ENCODE results near the gene MTCL3.

The MTCL3 gene

DNA sequence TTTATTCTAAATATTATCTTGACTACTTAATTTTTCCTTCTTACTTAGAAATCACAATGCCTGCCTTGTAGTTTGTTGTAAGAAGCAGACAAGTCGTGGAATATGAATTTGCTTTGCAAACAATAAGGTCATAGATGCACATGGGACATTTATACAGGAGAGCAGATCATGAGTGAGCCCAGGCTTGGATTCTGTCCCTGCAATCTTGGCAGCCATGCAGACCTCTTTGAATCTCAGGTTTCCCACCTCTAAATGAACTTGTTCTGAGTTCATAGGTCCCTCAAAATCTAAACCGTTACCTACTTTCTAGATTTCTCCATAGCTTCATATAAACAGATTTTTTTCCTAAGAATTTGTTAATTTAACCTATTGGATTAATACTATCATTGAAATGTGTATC lies 79.4 kb downstream of the MTCL3 start:
- no peaks in the 10 kb centered on the region; the same call in 1 of the 2 replicates for H3K36me3 Mint-ChIP-seq
- ChIA-PET POLR2A (no interaction called here), CTCF (no interaction called here)
- no peaks in the 10 kb centered on the region for H3K9me3 Mint-ChIP-seq
- no peak overlapping the region for H3K4me3 Mint-ChIP-seq
- H3K27ac Mint-ChIP-seq: no peak overlapping the region
- H3K27me3 Mint-ChIP-seq (ENCODE audit: low read depth): no peaks in the 10 kb centered on the region
- ATAC-seq (no peak), DNase-seq (ENCODE audit: low spot score) (no peak)
- TF ChIP-seq, protein P1, sequence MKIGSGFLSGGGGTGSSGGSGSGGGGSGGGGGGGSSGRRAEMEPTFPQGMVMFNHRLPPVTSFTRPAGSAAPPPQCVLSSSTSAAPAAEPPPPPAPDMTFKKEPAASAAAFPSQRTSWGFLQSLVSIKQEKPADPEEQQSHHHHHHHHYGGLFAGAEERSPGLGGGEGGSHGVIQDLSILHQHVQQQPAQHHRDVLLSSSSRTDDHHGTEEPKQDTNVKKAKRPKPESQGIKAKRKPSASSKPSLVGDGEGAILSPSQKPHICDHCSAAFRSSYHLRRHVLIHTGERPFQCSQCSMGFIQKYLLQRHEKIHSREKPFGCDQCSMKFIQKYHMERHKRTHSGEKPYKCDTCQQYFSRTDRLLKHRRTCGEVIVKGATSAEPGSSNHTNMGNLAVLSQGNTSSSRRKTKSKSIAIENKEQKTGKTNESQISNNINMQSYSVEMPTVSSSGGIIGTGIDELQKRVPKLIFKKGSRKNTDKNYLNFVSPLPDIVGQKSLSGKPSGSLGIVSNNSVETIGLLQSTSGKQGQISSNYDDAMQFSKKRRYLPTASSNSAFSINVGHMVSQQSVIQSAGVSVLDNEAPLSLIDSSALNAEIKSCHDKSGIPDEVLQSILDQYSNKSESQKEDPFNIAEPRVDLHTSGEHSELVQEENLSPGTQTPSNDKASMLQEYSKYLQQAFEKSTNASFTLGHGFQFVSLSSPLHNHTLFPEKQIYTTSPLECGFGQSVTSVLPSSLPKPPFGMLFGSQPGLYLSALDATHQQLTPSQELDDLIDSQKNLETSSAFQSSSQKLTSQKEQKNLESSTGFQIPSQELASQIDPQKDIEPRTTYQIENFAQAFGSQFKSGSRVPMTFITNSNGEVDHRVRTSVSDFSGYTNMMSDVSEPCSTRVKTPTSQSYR (CRISPR knock-in tag; IDR thresholded peaks at IDR 0.05): no peak
- TF ChIP-seq, protein P2, sequence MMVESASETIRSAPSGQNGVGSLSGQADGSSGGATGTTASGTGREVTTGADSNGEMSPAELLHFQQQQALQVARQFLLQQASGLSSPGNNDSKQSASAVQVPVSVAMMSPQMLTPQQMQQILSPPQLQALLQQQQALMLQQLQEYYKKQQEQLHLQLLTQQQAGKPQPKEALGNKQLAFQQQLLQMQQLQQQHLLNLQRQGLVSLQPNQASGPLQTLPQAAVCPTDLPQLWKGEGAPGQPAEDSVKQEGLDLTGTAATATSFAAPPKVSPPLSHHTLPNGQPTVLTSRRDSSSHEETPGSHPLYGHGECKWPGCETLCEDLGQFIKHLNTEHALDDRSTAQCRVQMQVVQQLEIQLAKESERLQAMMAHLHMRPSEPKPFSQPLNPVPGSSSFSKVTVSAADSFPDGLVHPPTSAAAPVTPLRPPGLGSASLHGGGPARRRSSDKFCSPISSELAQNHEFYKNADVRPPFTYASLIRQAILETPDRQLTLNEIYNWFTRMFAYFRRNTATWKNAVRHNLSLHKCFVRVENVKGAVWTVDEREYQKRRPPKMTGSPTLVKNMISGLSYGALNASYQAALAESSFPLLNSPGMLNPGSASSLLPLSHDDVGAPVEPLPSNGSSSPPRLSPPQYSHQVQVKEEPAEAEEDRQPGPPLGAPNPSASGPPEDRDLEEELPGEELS (CRISPR knock-in tag; IDR thresholded peaks at IDR 0.05): no peak
- no peaks in the 10 kb centered on the region for H3K4me1 Mint-ChIP-seq

DNA sequence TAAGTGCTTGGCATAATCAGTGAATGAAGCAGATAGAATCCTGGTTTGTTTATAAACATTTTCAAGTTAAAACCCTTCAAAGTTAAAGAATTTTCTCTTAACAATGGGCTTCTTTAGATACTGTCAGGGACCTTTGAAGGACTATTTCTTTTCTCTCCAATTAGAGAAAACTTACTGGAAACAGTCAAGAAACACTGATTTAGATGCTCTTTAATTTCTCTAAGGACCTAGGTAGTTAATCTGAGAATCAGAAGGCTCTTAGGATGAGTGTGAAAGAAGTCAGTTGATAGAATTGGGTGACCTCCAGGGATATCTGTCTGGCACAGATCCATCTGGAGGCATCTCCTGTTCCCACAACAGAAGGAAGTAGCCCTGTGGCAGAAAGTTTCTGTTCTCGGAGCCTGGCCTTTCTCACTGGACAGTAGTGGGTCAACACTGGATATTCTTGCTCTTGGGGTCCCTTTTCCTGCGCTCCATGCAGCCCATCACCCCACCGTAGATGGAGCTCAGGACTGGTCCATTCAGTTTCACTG lies 82.5 kb downstream of the MTCL3 start:
- ChIA-PET POLR2A (no interaction called here), CTCF (no interaction called here)
- Mint-ChIP-seq H3K4me1 (no peaks in the 10 kb centered on the region), H3K9me3 (no peaks in the 10 kb centered on the region), H3K27ac (no peak overlapping the region), H3K36me3 (no peaks in the 10 kb centered on the region), H3K27me3 (ENCODE audit: low read depth) (no peaks in the 10 kb centered on the region), H3K4me3 (no peak overlapping the region)
- no peak for DNase-seq (ENCODE audit: low spot score)
- ATAC-seq: no peak
- TF ChIP-seq NFATC4 (CRISPR knock-in tag; IDR thresholded peaks at IDR 0.05): no peak
- TF ChIP-seq, protein P3, sequence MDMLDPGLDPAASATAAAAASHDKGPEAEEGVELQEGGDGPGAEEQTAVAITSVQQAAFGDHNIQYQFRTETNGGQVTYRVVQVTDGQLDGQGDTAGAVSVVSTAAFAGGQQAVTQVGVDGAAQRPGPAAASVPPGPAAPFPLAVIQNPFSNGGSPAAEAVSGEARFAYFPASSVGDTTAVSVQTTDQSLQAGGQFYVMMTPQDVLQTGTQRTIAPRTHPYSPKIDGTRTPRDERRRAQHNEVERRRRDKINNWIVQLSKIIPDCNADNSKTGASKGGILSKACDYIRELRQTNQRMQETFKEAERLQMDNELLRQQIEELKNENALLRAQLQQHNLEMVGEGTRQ (CRISPR knock-in tag; IDR thresholded peaks at IDR 0.05): no peak
- no peak for TF ChIP-seq ZNF138 (CRISPR knock-in tag; conservative IDR thresholded peaks at IDR 0.05)
- no peak for TF ChIP-seq ZNF219 (CRISPR knock-in tag; IDR thresholded peaks at IDR 0.05; ENCODE audit: borderline replicate concordance)
- TF ChIP-seq, protein P1 (CRISPR knock-in tag; IDR thresholded peaks at IDR 0.05): no peak
- TF ChIP-seq, protein P4, sequence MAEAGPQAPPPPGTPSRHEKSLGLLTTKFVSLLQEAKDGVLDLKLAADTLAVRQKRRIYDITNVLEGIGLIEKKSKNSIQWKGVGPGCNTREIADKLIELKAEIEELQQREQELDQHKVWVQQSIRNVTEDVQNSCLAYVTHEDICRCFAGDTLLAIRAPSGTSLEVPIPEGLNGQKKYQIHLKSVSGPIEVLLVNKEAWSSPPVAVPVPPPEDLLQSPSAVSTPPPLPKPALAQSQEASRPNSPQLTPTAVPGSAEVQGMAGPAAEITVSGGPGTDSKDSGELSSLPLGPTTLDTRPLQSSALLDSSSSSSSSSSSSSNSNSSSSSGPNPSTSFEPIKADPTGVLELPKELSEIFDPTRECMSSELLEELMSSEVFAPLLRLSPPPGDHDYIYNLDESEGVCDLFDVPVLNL (CRISPR knock-in tag; IDR thresholded peaks at IDR 0.05; ENCODE audit: borderline replicate concordance, low read depth): no peak
- no peak for TF ChIP-seq TP53 (CRISPR knock-in tag; IDR thresholded peaks at IDR 0.05)
- TF ChIP-seq MXD4 (CRISPR knock-in tag; IDR thresholded peaks at IDR 0.05; ENCODE audit: borderline replicate concordance): no peak
- TF ChIP-seq GABPB1 (CRISPR knock-in tag; IDR thresholded peaks at IDR 0.05): no peak
- TF ChIP-seq, protein P5, sequence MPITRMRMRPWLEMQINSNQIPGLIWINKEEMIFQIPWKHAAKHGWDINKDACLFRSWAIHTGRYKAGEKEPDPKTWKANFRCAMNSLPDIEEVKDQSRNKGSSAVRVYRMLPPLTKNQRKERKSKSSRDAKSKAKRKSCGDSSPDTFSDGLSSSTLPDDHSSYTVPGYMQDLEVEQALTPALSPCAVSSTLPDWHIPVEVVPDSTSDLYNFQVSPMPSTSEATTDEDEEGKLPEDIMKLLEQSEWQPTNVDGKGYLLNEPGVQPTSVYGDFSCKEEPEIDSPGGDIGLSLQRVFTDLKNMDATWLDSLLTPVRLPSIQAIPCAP (CRISPR knock-in tag; IDR thresholded peaks at IDR 0.05): no peak
- no peak for TF ChIP-seq NFYB (CRISPR knock-in tag; conservative IDR thresholded peaks at IDR 0.05; ENCODE audit: low read depth)
